SU-DHL-6 (cell line): ENCODE data around the gene CCN2.

Experiments used
- EZH2phosphoT487 ChIP-seq: fragments of 200-600 bp; sonication (generic), shearing (Covaris generic); conservative IDR thresholded peaks from 2 replicates; pipeline ENCODE4 v1.6.1; 2018; ENCODE audit warnings: mild to moderate bottlenecking, antibody characterized with exemption, low read length, moderate library complexity, mixed read lengths
- TF ChIP-seq, protein P1 (sequence below): fragments of 200-600 bp; sonication (generic); IDR thresholded peaks from one replicate; pipeline ENCODE4 v1.5.1; 2017; ENCODE audit warnings: antibody characterized with exemption, mild to moderate bottlenecking, low read length, moderate library complexity; ENCODE audit not compliant: insufficient read depth, poor library complexity, severe bottlenecking

DNA sequence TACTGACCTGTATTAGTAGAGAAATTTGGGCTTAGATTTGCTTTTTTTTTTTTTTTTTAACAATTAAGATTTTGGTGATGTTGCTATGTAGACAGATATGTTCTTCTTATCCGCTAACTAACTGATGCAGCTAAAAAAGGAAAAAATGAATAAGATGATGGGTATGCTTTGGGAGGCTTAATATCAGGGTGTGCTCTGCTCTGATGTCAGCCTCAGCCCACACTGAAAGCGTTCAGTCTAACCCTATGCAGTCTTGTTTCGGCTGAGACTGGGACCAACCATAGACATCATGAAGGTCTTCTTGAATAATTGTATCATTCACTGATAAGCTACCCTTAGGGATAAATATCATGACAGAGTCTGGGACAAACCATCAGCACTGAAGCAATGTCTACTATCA is 6.9 kb upstream of the CCN2 start:
- TF ChIP-seq, protein P1, sequence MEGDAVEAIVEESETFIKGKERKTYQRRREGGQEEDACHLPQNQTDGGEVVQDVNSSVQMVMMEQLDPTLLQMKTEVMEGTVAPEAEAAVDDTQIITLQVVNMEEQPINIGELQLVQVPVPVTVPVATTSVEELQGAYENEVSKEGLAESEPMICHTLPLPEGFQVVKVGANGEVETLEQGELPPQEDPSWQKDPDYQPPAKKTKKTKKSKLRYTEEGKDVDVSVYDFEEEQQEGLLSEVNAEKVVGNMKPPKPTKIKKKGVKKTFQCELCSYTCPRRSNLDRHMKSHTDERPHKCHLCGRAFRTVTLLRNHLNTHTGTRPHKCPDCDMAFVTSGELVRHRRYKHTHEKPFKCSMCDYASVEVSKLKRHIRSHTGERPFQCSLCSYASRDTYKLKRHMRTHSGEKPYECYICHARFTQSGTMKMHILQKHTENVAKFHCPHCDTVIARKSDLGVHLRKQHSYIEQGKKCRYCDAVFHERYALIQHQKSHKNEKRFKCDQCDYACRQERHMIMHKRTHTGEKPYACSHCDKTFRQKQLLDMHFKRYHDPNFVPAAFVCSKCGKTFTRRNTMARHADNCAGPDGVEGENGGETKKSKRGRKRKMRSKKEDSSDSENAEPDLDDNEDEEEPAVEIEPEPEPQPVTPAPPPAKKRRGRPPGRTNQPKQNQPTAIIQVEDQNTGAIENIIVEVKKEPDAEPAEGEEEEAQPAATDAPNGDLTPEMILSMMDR, result no peak
- no peak for TF ChIP-seq EZH2phosphoT487
